Panc1 (cell line): ENCODE measurements around the gene TMEM131L.
"Not testable (repeated sequence)": the region's sequence is repeated elsewhere in the genome, so short reads cannot be mapped to it uniquely, and the experiment has no call there.

Source experiments
- CTCF ChIP-seq: fragments of 450-650 bp; IDR thresholded peaks from 2 replicates; pipeline ENCODE4 v1.5.1; 2017; ENCODE audit warnings: mild to moderate bottlenecking
- POLR2AphosphoS5 ChIP-seq: IDR thresholded peaks from 2 replicates; pipeline ENCODE4 v1.6.1; 2012; ENCODE audit warnings: mild to moderate bottlenecking, low read depth, low read length, moderate library complexity
- REST ChIP-seq, 2 experiments: IDR thresholded peaks; 2 replicates each; pipeline ENCODE4 v1.6.1; 2011 to 2012; ENCODE audit warnings: low read depth in 2 of 2, control low read depth in 1 of 2, low read length in 1 of 2, mild to moderate bottlenecking in 1 of 2, moderate library complexity in 1 of 2; ENCODE audit not compliant: insufficient read depth in 1 of 2
- SIN3A ChIP-seq: IDR thresholded peaks from 2 replicates; pipeline ENCODE4 v1.6.1; 2012; ENCODE audit warnings: low read depth, mild to moderate bottlenecking, low read length, moderate library complexity, borderline replicate concordance; ENCODE audit not compliant: insufficient read depth
- TCF7L2 ChIP-seq: IDR thresholded peaks from 2 replicates; pipeline ENCODE4 v1.6.1; 2011; ENCODE audit warnings: mild to moderate bottlenecking, low read depth, low read length, inconsistent platforms

GRCh38 chr4:153567660-153568059, 101.5 kb downstream of the TMEM131L start:
- not testable (repeated sequence) for TF ChIP-seq CTCF; POLR2AphosphoS5; SIN3A; REST (IDR thresholded peaks at IDR 0.05; ENCODE audit: insufficient read depth in 1 of 2, low read depth in 2 of 2, low read length in 1 of 2); TCF7L2
